ENCODE data around the gene AMBN. TPM values are rescaled to one million over a fixed set of nuclear protein-coding genes. Genes with fewer than 3 reads are reported as not detected.

Gene AMBN
- total RNA-seq, 1 experiment from 2014 or later, result not detected

DNA sequence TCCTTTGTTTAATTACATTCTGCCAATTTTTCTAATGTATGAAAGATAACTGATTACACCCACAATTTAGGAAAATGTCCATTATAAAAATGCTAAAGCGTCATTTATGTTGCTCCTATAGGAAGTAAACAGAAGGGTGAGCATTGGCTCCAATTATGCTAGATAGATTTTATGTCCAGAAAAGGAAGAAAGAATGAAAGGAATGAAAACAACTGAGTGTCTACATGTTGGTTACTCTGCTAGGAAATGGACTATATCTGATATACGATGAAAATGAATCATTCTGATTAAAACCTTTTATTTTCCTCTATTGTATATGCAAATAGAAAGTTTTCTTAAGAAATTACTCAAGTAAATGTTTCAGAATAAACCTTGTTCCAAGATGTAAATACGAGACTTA, 38.1 kb downstream of the AMBN start:
- no TSS peak for BruUV-seq (replicated peaks)
- ChIA-PET CTCF (no interaction called here), POLR2A (no interaction called here)
- Histone ChIP-seq H3K27ac (ENCODE audit: low read length) (no peak overlapping the region), H3K4me3 (ENCODE audit: low read depth in 2 of 2, low read length in 2 of 2) (no peak overlapping the region), H3K9me3 (ENCODE audit: control insufficient read depth, insufficient read depth, low read depth, low read length) (no peaks in the 10 kb centered on the region), H3K36me3 (ENCODE audit: control insufficient read depth, insufficient read depth, low read length) (no peaks in the 10 kb centered on the region), H3K27me3 (ENCODE audit: control insufficient read depth, insufficient read depth, low read length) (no peaks in the 10 kb centered on the region), H3K4me1 (ENCODE audit: control insufficient read depth, insufficient read depth, low read length) (no peaks in the 10 kb centered on the region)
- TF ChIP-seq, protein P1, sequence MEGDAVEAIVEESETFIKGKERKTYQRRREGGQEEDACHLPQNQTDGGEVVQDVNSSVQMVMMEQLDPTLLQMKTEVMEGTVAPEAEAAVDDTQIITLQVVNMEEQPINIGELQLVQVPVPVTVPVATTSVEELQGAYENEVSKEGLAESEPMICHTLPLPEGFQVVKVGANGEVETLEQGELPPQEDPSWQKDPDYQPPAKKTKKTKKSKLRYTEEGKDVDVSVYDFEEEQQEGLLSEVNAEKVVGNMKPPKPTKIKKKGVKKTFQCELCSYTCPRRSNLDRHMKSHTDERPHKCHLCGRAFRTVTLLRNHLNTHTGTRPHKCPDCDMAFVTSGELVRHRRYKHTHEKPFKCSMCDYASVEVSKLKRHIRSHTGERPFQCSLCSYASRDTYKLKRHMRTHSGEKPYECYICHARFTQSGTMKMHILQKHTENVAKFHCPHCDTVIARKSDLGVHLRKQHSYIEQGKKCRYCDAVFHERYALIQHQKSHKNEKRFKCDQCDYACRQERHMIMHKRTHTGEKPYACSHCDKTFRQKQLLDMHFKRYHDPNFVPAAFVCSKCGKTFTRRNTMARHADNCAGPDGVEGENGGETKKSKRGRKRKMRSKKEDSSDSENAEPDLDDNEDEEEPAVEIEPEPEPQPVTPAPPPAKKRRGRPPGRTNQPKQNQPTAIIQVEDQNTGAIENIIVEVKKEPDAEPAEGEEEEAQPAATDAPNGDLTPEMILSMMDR (IDR thresholded peaks at IDR 0.05), result no peak
- TF ChIP-seq POLR2AphosphoS5 (IDR thresholded peaks at IDR 0.05; ENCODE audit: low read depth, low read length) (no peak), SIN3A (IDR thresholded peaks at IDR 0.05; ENCODE audit: borderline replicate concordance, insufficient read depth, low read depth, low read length) (no peak), TCF7L2 (IDR thresholded peaks at IDR 0.05; ENCODE audit: low read depth, low read length) (no peak)
- TF ChIP-seq, protein P2, sequence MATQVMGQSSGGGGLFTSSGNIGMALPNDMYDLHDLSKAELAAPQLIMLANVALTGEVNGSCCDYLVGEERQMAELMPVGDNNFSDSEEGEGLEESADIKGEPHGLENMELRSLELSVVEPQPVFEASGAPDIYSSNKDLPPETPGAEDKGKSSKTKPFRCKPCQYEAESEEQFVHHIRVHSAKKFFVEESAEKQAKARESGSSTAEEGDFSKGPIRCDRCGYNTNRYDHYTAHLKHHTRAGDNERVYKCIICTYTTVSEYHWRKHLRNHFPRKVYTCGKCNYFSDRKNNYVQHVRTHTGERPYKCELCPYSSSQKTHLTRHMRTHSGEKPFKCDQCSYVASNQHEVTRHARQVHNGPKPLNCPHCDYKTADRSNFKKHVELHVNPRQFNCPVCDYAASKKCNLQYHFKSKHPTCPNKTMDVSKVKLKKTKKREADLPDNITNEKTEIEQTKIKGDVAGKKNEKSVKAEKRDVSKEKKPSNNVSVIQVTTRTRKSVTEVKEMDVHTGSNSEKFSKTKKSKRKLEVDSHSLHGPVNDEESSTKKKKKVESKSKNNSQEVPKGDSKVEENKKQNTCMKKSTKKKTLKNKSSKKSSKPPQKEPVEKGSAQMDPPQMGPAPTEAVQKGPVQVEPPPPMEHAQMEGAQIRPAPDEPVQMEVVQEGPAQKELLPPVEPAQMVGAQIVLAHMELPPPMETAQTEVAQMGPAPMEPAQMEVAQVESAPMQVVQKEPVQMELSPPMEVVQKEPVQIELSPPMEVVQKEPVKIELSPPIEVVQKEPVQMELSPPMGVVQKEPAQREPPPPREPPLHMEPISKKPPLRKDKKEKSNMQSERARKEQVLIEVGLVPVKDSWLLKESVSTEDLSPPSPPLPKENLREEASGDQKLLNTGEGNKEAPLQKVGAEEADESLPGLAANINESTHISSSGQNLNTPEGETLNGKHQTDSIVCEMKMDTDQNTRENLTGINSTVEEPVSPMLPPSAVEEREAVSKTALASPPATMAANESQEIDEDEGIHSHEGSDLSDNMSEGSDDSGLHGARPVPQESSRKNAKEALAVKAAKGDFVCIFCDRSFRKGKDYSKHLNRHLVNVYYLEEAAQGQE (IDR thresholded peaks at IDR 0.05; ENCODE audit: insufficient read depth in 1 of 2, low read depth in 2 of 2, low read length in 1 of 2), result no peak
- DNase-seq (ENCODE audit: low read depth, low spot score), result no peak
- intact Hi-C loops (cut with micrococcal nuclease; ENCODE audit: unreplicated experiment), result no loop called here
- no peak for ATAC-seq
- in situ Hi-C loops (cut with HindIII; ENCODE audit: low pct_unique_long_range_greater_than_20kb, low sequenced_read_pairs), result no loop called here

DNA sequence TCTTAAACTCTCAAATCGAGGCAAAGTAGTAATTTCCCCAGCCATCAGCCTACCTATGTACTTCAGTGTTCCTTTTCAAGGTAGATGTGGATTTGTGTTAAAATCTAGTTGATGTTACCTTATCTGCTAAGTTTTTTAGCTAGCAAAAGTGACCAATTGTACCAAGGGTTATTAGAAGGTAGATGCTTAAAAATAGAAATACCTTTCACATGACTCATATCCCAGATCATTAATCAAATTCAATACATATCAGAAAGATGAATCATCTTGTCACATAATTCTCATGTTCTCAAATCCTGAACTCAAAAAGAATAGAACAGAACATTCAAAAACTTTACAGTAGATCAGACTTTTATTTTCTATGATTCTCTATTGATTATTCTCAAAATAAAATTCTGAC, 40.0 kb downstream of the AMBN start:
- ATAC-seq, result no peak
- H3K4me3 ChIP-seq (ENCODE audit: low read depth in 2 of 2, low read length in 2 of 2), result no peak overlapping the region
- ChIA-PET CTCF (no interaction called here), POLR2A (no interaction called here)
- BruUV-seq (replicated peaks), result no TSS peak
- H3K27ac ChIP-seq (ENCODE audit: low read length), result no peak overlapping the region
- H3K27me3 ChIP-seq (ENCODE audit: control insufficient read depth, insufficient read depth, low read length), result no peaks in the 10 kb centered on the region
- intact Hi-C loops (cut with micrococcal nuclease; ENCODE audit: unreplicated experiment), result no loop called here
- no peaks in the 10 kb centered on the region for H3K9me3 ChIP-seq (ENCODE audit: control insufficient read depth, insufficient read depth, low read depth, low read length)
- TF ChIP-seq SIN3A (IDR thresholded peaks at IDR 0.05; ENCODE audit: borderline replicate concordance, insufficient read depth, low read depth, low read length), result no peak
- TF ChIP-seq TCF7L2 (IDR thresholded peaks at IDR 0.05; ENCODE audit: low read depth, low read length), result no peak
- TF ChIP-seq, protein P2 (IDR thresholded peaks at IDR 0.05; ENCODE audit: insufficient read depth in 1 of 2, low read depth in 2 of 2, low read length in 1 of 2), result no peak
- TF ChIP-seq POLR2AphosphoS5 (IDR thresholded peaks at IDR 0.05; ENCODE audit: low read depth, low read length), result no peak
- TF ChIP-seq, protein P1 (IDR thresholded peaks at IDR 0.05), result no peak
- in situ Hi-C loops (cut with HindIII; ENCODE audit: low pct_unique_long_range_greater_than_20kb, low sequenced_read_pairs), result no loop called here
- no peaks in the 10 kb centered on the region for H3K36me3 ChIP-seq (ENCODE audit: control insufficient read depth, insufficient read depth, low read length)
- DNase-seq (ENCODE audit: low read depth, low spot score), result no peak
- H3K4me1 ChIP-seq (ENCODE audit: control insufficient read depth, insufficient read depth, low read length), result no peaks in the 10 kb centered on the region

All from Panc1 (cell line).